ENCODE data around the gene PTPRN2.

Gene PTPRN2

GRCh38 chr7:157863906-157864810, 723.5 kb downstream of the PTPRN2 start:
- no peak for FAIRE-seq

GRCh38 chr7:157863176-157863575, 724.4 kb downstream of the PTPRN2 start:
- no peak for FAIRE-seq

- no peak for FAIRE-seq
These were observed 724.9 kb downstream of the PTPRN2 start for GRCh38 chr7:157862731-157863130.

GRCh38 chr7:157861551-157861950, 726.1 kb downstream of the PTPRN2 start:
- FAIRE-seq = no peak

- no peak for FAIRE-seq
These were observed 726.6 kb downstream of the PTPRN2 start for GRCh38 chr7:157861031-157861491.

GRCh38 chr7:157860406-157860805, 727.2 kb downstream of the PTPRN2 start:
- no peak for FAIRE-seq

GRCh38 chr7:157859915-157860314, 727.7 kb downstream of the PTPRN2 start:
- no peak for FAIRE-seq

- FAIRE-seq = no peak
These were observed 730.0 kb downstream of the PTPRN2 start for GRCh38 chr7:157857578-157858075.

- no peak for FAIRE-seq
These were observed 730.6 kb downstream of the PTPRN2 start for GRCh38 chr7:157856873-157857577.

- FAIRE-seq = no peak
These were observed 732.0 kb downstream of the PTPRN2 start for GRCh38 chr7:157855452-157856213.

GRCh38 chr7:157855016-157855415, 732.6 kb downstream of the PTPRN2 start:
- FAIRE-seq = no peak

GRCh38 chr7:157854066-157854891, 733.3 kb downstream of the PTPRN2 start:
- FAIRE-seq = no peak

GRCh38 chr7:157853789-157854065, 733.9 kb downstream of the PTPRN2 start:
- FAIRE-seq = no peak

- FAIRE-seq = no peak
These were observed 734.4 kb downstream of the PTPRN2 start for GRCh38 chr7:157853076-157853788.

GRCh38 chr7:157851501-157852067, 736.0 kb downstream of the PTPRN2 start:
- FAIRE-seq = no peak

- FAIRE-seq = no peak
These were observed 736.9 kb downstream of the PTPRN2 start for GRCh38 chr7:157850481-157851444.

- no peak for FAIRE-seq
These were observed 737.9 kb downstream of the PTPRN2 start for GRCh38 chr7:157849726-157850125.

GRCh38 chr7:157849341-157849596, 738.4 kb downstream of the PTPRN2 start:
- no peak for FAIRE-seq

- no peak for FAIRE-seq
These were observed 738.9 kb downstream of the PTPRN2 start for GRCh38 chr7:157848508-157849340.
